GM12878 (cell line): ENCODE measurements around the gene PTPRD. TPM values are rescaled to one million over a fixed set of nuclear protein-coding genes. Genes with fewer than 3 reads are reported as not detected.

ENCODE experiments used
- ATAC-seq: fragments of 200-7000 bp; cut with Tn5 transposase; 3 replicates; pipeline ENCODE4 v1.9.1; 2020; ENCODE audit warnings: mild to moderate bottlenecking, moderate library complexity
- BruUV-seq: library from RNA; stranded (reverse); fragments of 400-500 nt; replicated peaks from 2 replicates; lab custom pipeline; 2021; lab: Mats Ljungman, UMichigan
- CTCF ChIA-PET: fragments of 300-600 bp; sonication (Branson Sonifier 250); formaldehyde crosslinking; extraction: SDS; loops from one replicate; lab custom pipeline; 2021; ENCODE audit warnings: inconsistent platforms; lab: Yijun Ruan, JAX
- POLR2A ChIA-PET: fragments of 350-600 bp; formaldehyde crosslinking; extraction: SDS; loops from one replicate; lab custom pipeline; 2021; ENCODE audit warnings: inconsistent platforms; lab: Charles Lee
- RAD21 ChIA-PET: fragments of 300-600 bp; sonication (Branson Sonifier 250); formaldehyde crosslinking; loops from one replicate; lab custom pipeline; 2023; ENCODE audit warnings: antibody characterized with exemption; ENCODE audit not compliant: unreplicated experiment; lab: Charles Lee
- SMC1A ChIA-PET: fragments of 300-600 bp; sonication (Branson Sonifier 250); formaldehyde crosslinking; loops from one replicate; lab custom pipeline; 2023; ENCODE audit not compliant: unreplicated experiment, uncharacterized antibody; lab: Charles Lee
- DNase-seq: peaks from one replicate; pipeline ENCODE4 v3.0.0-alpha.2; 2011; ENCODE audit warnings: low read depth, low spot score
- FAIRE-seq: peaks from 3 replicates; lab custom pipeline; 2011; peaks lifted over from hg19 to GRCh38; lab: Jason Lieb, UNC
- H2AFZ ChIP-seq: 2 replicates; pipeline ENCODE4 v1.6.0; 2011; ENCODE audit warnings: low read depth, low read length, control low read depth; ENCODE audit not compliant: control insufficient read depth
- H3K27ac ChIP-seq: 2 replicates; pipeline ENCODE4 v1.5.1; 2011; ENCODE audit warnings: control low read depth; ENCODE audit not compliant: control insufficient read depth, insufficient read depth
- H3K27me3 ChIP-seq, 2 experiments: replicated peaks in 1 of 2; 2 replicates each; pipeline versions ENCODE4 v1.6.0 to v1.6.1; 2011; ENCODE audit warnings: low read length in 1 of 2; ENCODE audit not compliant: control insufficient read depth in 2 of 2, insufficient read depth in 2 of 2
- H3K36me3 ChIP-seq, 2 experiments: 2 replicates each; pipeline ENCODE4 v1.5.1; 2011; ENCODE audit warnings: low read length in 1 of 2; ENCODE audit not compliant: control insufficient read depth in 2 of 2, insufficient read depth in 2 of 2
- H3K4me1 ChIP-seq: 2 replicates; pipeline ENCODE4 v1.6.1; 2011; ENCODE audit warnings: mild to moderate bottlenecking, low read length, moderate library complexity, mixed read lengths; ENCODE audit not compliant: control insufficient read depth, insufficient read depth
- H3K4me2 ChIP-seq: 2 replicates; pipeline ENCODE4 v1.6.0; 2011; ENCODE audit warnings: control low read depth; ENCODE audit not compliant: control insufficient read depth, insufficient read depth
- H3K4me3 ChIP-seq: fragments of 200-600 bp; sonication (generic); 2 replicates; pipeline ENCODE4 v1.5.1; 2016
- H3K79me2 ChIP-seq: 2 replicates; pipeline ENCODE4 v1.6.0; 2011; ENCODE audit warnings: low read length; ENCODE audit not compliant: control insufficient read depth, insufficient read depth
- H3K9ac ChIP-seq: 2 replicates; pipeline ENCODE4 v1.8.0; 2011; ENCODE audit warnings: low read length, control low read depth, mixed read lengths; ENCODE audit not compliant: control insufficient read depth, insufficient read depth
- H3K9me3 ChIP-seq: replicated peaks from 3 replicates; pipeline ENCODE4 v1.5.1; 2011; ENCODE audit warnings: mild to moderate bottlenecking, low read length; ENCODE audit not compliant: control insufficient read depth, insufficient read depth
- H4K20me1 ChIP-seq: 2 replicates; pipeline ENCODE4 v1.6.0; 2011; ENCODE audit not compliant: control insufficient read depth, insufficient read depth
- CBFB ChIP-seq: IDR thresholded peaks from 2 replicates; pipeline ENCODE4 v1.6.1; 2016; ENCODE audit warnings: antibody characterized with exemption, low read depth
- CBX5 ChIP-seq: sonication (generic); IDR thresholded peaks from 2 replicates; pipeline ENCODE4 v1.6.1; 2016; ENCODE audit warnings: low read depth, moderate library complexity, mild to moderate bottlenecking, inconsistent platforms
- HCFC1 ChIP-seq: fragments of 150-350 bp; IDR thresholded peaks from 2 replicates; pipeline ENCODE4 v1.6.1; 2014; ENCODE audit warnings: low read length
- IKZF2 ChIP-seq, 2 experiments: fragments of 450-650 bp; IDR thresholded peaks; 2 replicates each; pipeline ENCODE4 v1.6.1; 2017; ENCODE audit warnings: mild to moderate bottlenecking in 2 of 2, moderate library complexity in 2 of 2
- JUNB ChIP-seq: IDR thresholded peaks from 2 replicates; pipeline ENCODE4 v1.6.1; 2016; ENCODE audit warnings: antibody characterized with exemption, mild to moderate bottlenecking
- MXI1 ChIP-seq: fragments of 150-350 bp; IDR thresholded peaks from 2 replicates; pipeline ENCODE4 v1.6.1; 2011; ENCODE audit warnings: low read depth, mild to moderate bottlenecking, inconsistent platforms, low read length, improper control_type of control experiment
- NFIC ChIP-seq: IDR thresholded peaks from 2 replicates; pipeline ENCODE4 v1.6.1; 2012; ENCODE audit warnings: low read depth, mild to moderate bottlenecking, inconsistent platforms, low read length, moderate library complexity
- PRDM15 ChIP-seq: fragments of 450-650 bp; formaldehyde crosslinking; IDR thresholded peaks from 2 replicates; pipeline ENCODE4 v1.4.0; 2020; ENCODE audit warnings: mild to moderate bottlenecking, moderate library complexity
- RUNX3 ChIP-seq: IDR thresholded peaks from 2 replicates; pipeline ENCODE4 v1.6.1; 2012; ENCODE audit warnings: low read length, inconsistent platforms
- SIN3A ChIP-seq: IDR thresholded peaks from 2 replicates; pipeline ENCODE4 v1.6.1; 2012; ENCODE audit warnings: low read depth, low read length, improper control_type of control experiment
- SMARCA5 ChIP-seq: fragments of 450-650 bp; IDR thresholded peaks from 2 replicates; pipeline ENCODE4 v1.6.1; 2017; ENCODE audit warnings: mild to moderate bottlenecking
- WGBS: methylation state at CpG from one replicate; pipeline ENCODE4 v1.1.6; 2016; ENCODE audit warnings: low lambda C conversion rate; ENCODE audit not compliant: insufficient replicate concordance, insufficient coverage; ENCODE audit errors: missing lambda C conversion rate; 5-methylcytosine and 5-hydroxymethylcytosine counted together
- in situ Hi-C: fragments of 300-500 bp; cut with MboI; formaldehyde crosslinking; loops from 9 replicates; pipeline ENCODE4 v1.14.3; 2018; ENCODE audit warnings: mixed read lengths
- intact Hi-C: fragments of 100-400 bp; cut with micrococcal nuclease; formaldehyde crosslinking; loops from one replicate; pipeline ENCODE4 v1.14.2; 2022; ENCODE audit not compliant: unreplicated experiment
- polyA plus RNA-seq, 11 experiments: library from polyadenylated mRNA; depleted of rRNA in 4 of 11; unstranded in 6 of 11; stranded (reverse) in 5 of 11; fragments of >200 nt; fragmentation: Nextera tagmentation in 4 of 11; fragmentation: Illumina TruSeq in 1 of 11; extraction: Ambion mirVana in 4 of 11; extraction: Trizol in 1 of 11; gene quantifications; 1 replicate in 1 of 11; 2 replicates in 10 of 11; pipeline versions ENCODE4 v1.2.1 to v1.2.3, GENCODE V29; 2011 to 2016; ENCODE audit warnings: inconsistent platforms in 2 of 11, missing spikeins in 2 of 11, low read depth in 1 of 11
- total RNA-seq, 4 experiments: library from RNA; depleted of rRNA in 3 of 4; stranded (reverse); fragments of >200 nt in 3 of 4; fragmentation: Illumina TruSeq in 1 of 4; extraction: Trizol in 1 of 4; gene quantifications; 2 replicates each; pipeline versions ENCODE4 v1.2.1 to v1.2.3, GENCODE V29; 2013 to 2021
- TF ChIP-seq, protein P1 (sequence below): fragments of 450-650 bp; formaldehyde crosslinking; IDR thresholded peaks from 2 replicates; pipeline ENCODE4 v1.5.0; 2022; ENCODE audit warnings: mild to moderate bottlenecking, missing genetic modification characterization

PTPRD gene
- total and polyA plus RNA-seq, 10 of the 15 experiments (the other 5 are each of a cell fraction or from before 2014, with no cell fraction given): under 0.01 to 0.05 (median 0.01) TPM; not detected in 7

GRCh38 chr9:9222730-9223129 lies 1390.1 kb downstream of the PTPRD start:
- SMC1A ChIA-PET: no interaction called here
- 48% methylated on average over 1 of the region's 1 CpG for WGBS

More at GRCh38 chr9:9222730-9223129, 1390.1 kb downstream of the PTPRD start:
- TF ChIP-seq RUNX3 (no peak), PRDM15 (no peak), NFIC (no peak), HCFC1 (no peak), JUNB (no peak), CBX5 (no peak), SMARCA5 (no peak), SIN3A (no peak), CBFB (no peak), IKZF2 (IDR thresholded peaks at IDR 0.05) (no peak), MXI1 (no peak)
- TF ChIP-seq, protein P1, sequence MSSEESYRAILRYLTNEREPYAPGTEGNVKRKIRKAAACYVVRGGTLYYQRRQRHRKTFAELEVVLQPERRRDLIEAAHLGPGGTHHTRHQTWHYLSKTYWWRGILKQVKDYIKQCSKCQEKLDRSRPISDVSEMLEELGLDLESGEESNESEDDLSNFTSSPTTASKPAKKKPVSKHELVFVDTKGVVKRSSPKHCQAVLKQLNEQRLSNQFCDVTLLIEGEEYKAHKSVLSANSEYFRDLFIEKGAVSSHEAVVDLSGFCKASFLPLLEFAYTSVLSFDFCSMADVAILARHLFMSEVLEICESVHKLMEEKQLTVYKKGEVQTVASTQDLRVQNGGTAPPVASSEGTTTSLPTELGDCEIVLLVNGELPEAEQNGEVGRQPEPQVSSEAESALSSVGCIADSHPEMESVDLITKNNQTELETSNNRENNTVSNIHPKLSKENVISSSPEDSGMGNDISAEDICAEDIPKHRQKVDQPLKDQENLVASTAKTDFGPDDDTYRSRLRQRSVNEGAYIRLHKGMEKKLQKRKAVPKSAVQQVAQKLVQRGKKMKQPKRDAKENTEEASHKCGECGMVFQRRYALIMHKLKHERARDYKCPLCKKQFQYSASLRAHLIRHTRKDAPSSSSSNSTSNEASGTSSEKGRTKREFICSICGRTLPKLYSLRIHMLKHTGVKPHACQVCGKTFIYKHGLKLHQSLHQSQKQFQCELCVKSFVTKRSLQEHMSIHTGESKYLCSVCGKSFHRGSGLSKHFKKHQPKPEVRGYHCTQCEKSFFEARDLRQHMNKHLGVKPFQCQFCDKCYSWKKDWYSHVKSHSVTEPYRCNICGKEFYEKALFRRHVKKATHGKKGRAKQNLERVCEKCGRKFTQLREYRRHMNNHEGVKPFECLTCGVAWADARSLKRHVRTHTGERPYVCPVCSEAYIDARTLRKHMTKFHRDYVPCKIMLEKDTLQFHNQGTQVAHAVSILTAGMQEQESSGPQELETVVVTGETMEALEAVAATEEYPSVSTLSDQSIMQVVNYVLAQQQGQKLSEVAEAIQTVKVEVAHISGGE (CRISPR knock-in tag): no peak
- ChIA-PET CTCF (no interaction called here), POLR2A (no interaction called here), RAD21 (no interaction called here)
- Histone ChIP-seq H3K27me3 (no peaks in the 10 kb centered on the region), H3K36me3 (no peaks in the 10 kb centered on the region), H3K4me2 (no peak overlapping the region), H3K4me3 (no peak overlapping the region), H3K4me1 (no peaks in the 10 kb centered on the region), H3K79me2 (no peaks in the 10 kb centered on the region), H3K9me3 (no peaks in the 10 kb centered on the region), H3K9ac (no peak overlapping the region), H3K27ac (no peak overlapping the region), H2AFZ (no peak overlapping the region), H4K20me1 (no peaks in the 10 kb centered on the region)
- FAIRE-seq (no peak), DNase-seq (no peak), ATAC-seq (no peak)
- in situ Hi-C loops: no loop called here
- intact Hi-C loops: no loop called here
- BruUV-seq: no TSS peak
